Ammon's horn (tissue), 1 donor: ENCODE data around the gene LRRN1.
A peak's percentile ranks its signal among the peaks of the same experiment; 100 is the strongest.
"Not testable (repeated sequence)": the region's sequence is repeated elsewhere in the genome, so short reads cannot be mapped to it uniquely, and the experiment has no call there.

Experiments used
- DNase-seq: peaks from one replicate; pipeline ENCODE4 v3.0.0-alpha.2; 2016; ENCODE audit warnings: low spot score

The LRRN1 gene

GRCh38 chr3:3813013-3813412 is 13.8 kb downstream of the LRRN1 start:
- DNase-seq, result no peak

- no peak for DNase-seq
Observed at GRCh38 chr3:3815206-3815605, 16.0 kb downstream of the LRRN1 start.

GRCh38 chr3:3816034-3816433 is 16.8 kb downstream of the LRRN1 start:
- no peak for DNase-seq

- peak; percentile 48 for DNase-seq
Observed at GRCh38 chr3:3817865-3818264, 18.6 kb downstream of the LRRN1 start.

- DNase-seq, result peak; percentile 65
Observed at GRCh38 chr3:3821777-3822176, 22.5 kb downstream of the LRRN1 start.

GRCh38 chr3:3825035-3825434 is 25.8 kb downstream of the LRRN1 start:
- DNase-seq, result peak; percentile 36

- no peak for DNase-seq
Observed at GRCh38 chr3:3826521-3826920, 27.3 kb downstream of the LRRN1 start.

GRCh38 chr3:3827111-3827510 is 27.9 kb downstream of the LRRN1 start:
- no peak for DNase-seq

GRCh38 chr3:3828417-3828816 is 29.2 kb downstream of the LRRN1 start:
- not testable (repeated sequence) for DNase-seq

GRCh38 chr3:3836845-3837244 is 37.6 kb downstream of the LRRN1 start:
- DNase-seq, result no peak

GRCh38 chr3:3842356-3842755 is 43.1 kb downstream of the LRRN1 start:
- DNase-seq, result no peak

GRCh38 chr3:3847994-3848922 is 49.0 kb downstream of the LRRN1 start:
- no peak for DNase-seq

GRCh38 chr3:3848923-3849275 is 49.7 kb downstream of the LRRN1 start:
- no peak for DNase-seq

- DNase-seq, result no peak
Observed at GRCh38 chr3:3851621-3852323, 52.5 kb downstream of the LRRN1 start.

- no peak for DNase-seq
Observed at GRCh38 chr3:3853544-3853943, 54.3 kb downstream of the LRRN1 start.

GRCh38 chr3:3855056-3855455 is 55.8 kb downstream of the LRRN1 start:
- DNase-seq, result no peak

- no peak for DNase-seq
Observed at GRCh38 chr3:3860235-3860634, 61.0 kb downstream of the LRRN1 start.

- DNase-seq, result no peak
Observed at GRCh38 chr3:3862534-3862933, 63.3 kb downstream of the LRRN1 start.

GRCh38 chr3:3875491-3875890 is 76.3 kb downstream of the LRRN1 start:
- DNase-seq, result no peak

- DNase-seq, result no peak
Observed at GRCh38 chr3:3881050-3881449, 81.8 kb downstream of the LRRN1 start.

GRCh38 chr3:3887311-3887710 is 88.1 kb downstream of the LRRN1 start:
- DNase-seq, result not testable (repeated sequence)

GRCh38 chr3:3893590-3893989 is 94.4 kb downstream of the LRRN1 start:
- no peak for DNase-seq
